K562 (cell line): ENCODE measurements around the gene ARF4. TPM values are rescaled to one million over a fixed set of nuclear protein-coding genes. Genes with fewer than 3 reads are reported as not detected.

Experiments
- BCL6 ChIP-seq: fragments of 250-450 bp; sonication (Bioruptor Pico); IDR thresholded peaks from 2 replicates; pipeline ENCODE4 v1.4.0; 2020
- BRD4 ChIP-seq: fragments of 200-600 bp; sonication (generic); IDR thresholded peaks from 2 replicates; pipeline ENCODE4 v1.6.1; 2017; ENCODE audit warnings: inconsistent platforms
- HDAC8 ChIP-seq: fragments of 450-650 bp; IDR thresholded peaks from 2 replicates; pipeline ENCODE4 v1.6.1; 2016; ENCODE audit warnings: mild to moderate bottlenecking, missing genetic modification characterization, moderate library complexity, missing compliant biosample characterization
- HMG20A ChIP-seq: fragments of 450-650 bp; formaldehyde crosslinking; conservative IDR thresholded peaks from 2 replicates; pipeline ENCODE4 v1.4.0; 2020; ENCODE audit warnings: mild to moderate bottlenecking, mixed read lengths
- HNRNPUL1 ChIP-seq: fragments of 200-400 bp; formaldehyde crosslinking; IDR thresholded peaks from 2 replicates; pipeline ENCODE4 v1.6.1; 2017; ENCODE audit warnings: low read length
- JUND ChIP-seq, 2 experiments: IDR thresholded peaks; 2 replicates in 1 of 2; 3 replicates in 1 of 2; pipeline ENCODE4 v1.6.1; 2011; ENCODE audit warnings: borderline replicate concordance in 2 of 2, low read depth in 2 of 2, low read length in 2 of 2, improper control_type of control experiment in 1 of 2, missing biosample characterization in 1 of 2, missing genetic modification characterization in 1 of 2, missing genetic modification reagents in 1 of 2
- NFATC3 ChIP-seq: fragments of 450-650 bp; IDR thresholded peaks from 2 replicates; pipeline ENCODE4 v1.6.1; 2017; ENCODE audit warnings: mild to moderate bottlenecking
- NFRKB ChIP-seq: fragments of 450-650 bp; IDR thresholded peaks from 2 replicates; pipeline ENCODE4 v1.6.1; 2016; ENCODE audit warnings: low read depth
- RBM22 ChIP-seq: fragments of 200-400 bp; formaldehyde crosslinking; IDR thresholded peaks from 2 replicates; pipeline ENCODE4 v1.6.1; 2018; ENCODE audit warnings: low read length, low read depth; ENCODE audit not compliant: poor library complexity, severe bottlenecking
- TBP ChIP-seq: optimal IDR thresholded peaks from 2 replicates; pipeline ENCODE3; 2011; ENCODE audit warnings: low read depth, low read length, improper control_type of control experiment
- TOE1 ChIP-seq, 2 experiments: fragments of 450-650 bp in 1 of 2; sonication (generic) in 1 of 2; formaldehyde crosslinking in 1 of 2; IDR thresholded peaks; 2 replicates each; pipeline versions ENCODE4 v1.7.1 to v1.8.0; 2016 to 2022; ENCODE audit warnings: borderline replicate concordance in 2 of 2, mild to moderate bottlenecking in 2 of 2, antibody characterized with exemption in 1 of 2, inconsistent platforms in 1 of 2, low read depth in 1 of 2, missing genetic modification reagents in 1 of 2, moderate library complexity in 1 of 2
- ZBTB8A ChIP-seq: fragments of 450-650 bp; IDR thresholded peaks from 2 replicates; pipeline ENCODE4 v1.6.1; 2018; ENCODE audit warnings: mild to moderate bottlenecking, moderate library complexity; ENCODE audit not compliant: partially characterized antibody
- ZNF584 ChIP-seq: fragments of 200-800 bp; sonication (Bioruptor generic); IDR thresholded peaks from 2 replicates; pipeline ENCODE4 v1.6.1; 2016; ENCODE audit warnings: low read depth, mild to moderate bottlenecking, missing genetic modification characterization, missing compliant biosample characterization
- polyA plus RNA-seq, 8 experiments: library from polyadenylated mRNA; depleted of rRNA in 4 of 8; stranded (reverse) in 5 of 8; unstranded in 3 of 8; fragments of >200 nt; fragmentation: Nextera tagmentation in 2 of 8; fragmentation: Illumina TruSeq in 1 of 8; extraction: Ambion mirVana in 2 of 8; extraction: Trizol in 1 of 8; gene quantifications; 2 replicates each; pipeline versions ENCODE4 v1.2.1 to v1.2.3, GENCODE V29; 2011 to 2014; ENCODE audit warnings: inconsistent platforms in 1 of 8, missing spikeins in 1 of 8
- total RNA-seq, 7 experiments: library from RNA; depleted of rRNA in 6 of 7; stranded (reverse); fragments of >200 nt in 6 of 7; fragmentation: Illumina TruSeq in 2 of 7; extraction: Trizol in 2 of 7; gene quantifications; 2 replicates each; pipeline versions ENCODE4 v1.2.1 to v1.2.3, GENCODE V29; 2011 to 2021; ENCODE audit warnings: low replicate concordance in 1 of 7
- TF ChIP-seq, protein P1 (sequence below), 2 experiments: fragments of 450-650 bp; IDR thresholded peaks; 2 replicates each; pipeline ENCODE4 v1.6.1; 2018; ENCODE audit warnings: mild to moderate bottlenecking in 2 of 2, low read depth in 1 of 2; ENCODE audit not compliant: partially characterized antibody in 2 of 2
- TF ChIP-seq, protein P2 (sequence below): fragments of 250-450 bp; sonication (Bioruptor Pico); IDR thresholded peaks from 2 replicates; pipeline ENCODE4 v1.4.0; 2020; ENCODE audit warnings: mild to moderate bottlenecking, moderate library complexity, borderline replicate concordance
- TF ChIP-seq, protein P3 (sequence below): sonication (generic); formaldehyde crosslinking; IDR thresholded peaks from 2 replicates; pipeline ENCODE4 v1.8.0; 2022; ENCODE audit warnings: mild to moderate bottlenecking, low read depth, missing genetic modification reagents
- TF ChIP-seq, protein P4 (sequence below): IDR thresholded peaks from 2 replicates; pipeline ENCODE4 v1.6.1; 2016; ENCODE audit warnings: missing genetic modification characterization, missing compliant biosample characterization

Gene ARF4
- total and polyA plus RNA-seq, 9 of the 15 experiments (the other 6 are each of a cell fraction or from before 2014, with no cell fraction given) = 41.1 to 273 (median 83.8) TPM

DNA sequence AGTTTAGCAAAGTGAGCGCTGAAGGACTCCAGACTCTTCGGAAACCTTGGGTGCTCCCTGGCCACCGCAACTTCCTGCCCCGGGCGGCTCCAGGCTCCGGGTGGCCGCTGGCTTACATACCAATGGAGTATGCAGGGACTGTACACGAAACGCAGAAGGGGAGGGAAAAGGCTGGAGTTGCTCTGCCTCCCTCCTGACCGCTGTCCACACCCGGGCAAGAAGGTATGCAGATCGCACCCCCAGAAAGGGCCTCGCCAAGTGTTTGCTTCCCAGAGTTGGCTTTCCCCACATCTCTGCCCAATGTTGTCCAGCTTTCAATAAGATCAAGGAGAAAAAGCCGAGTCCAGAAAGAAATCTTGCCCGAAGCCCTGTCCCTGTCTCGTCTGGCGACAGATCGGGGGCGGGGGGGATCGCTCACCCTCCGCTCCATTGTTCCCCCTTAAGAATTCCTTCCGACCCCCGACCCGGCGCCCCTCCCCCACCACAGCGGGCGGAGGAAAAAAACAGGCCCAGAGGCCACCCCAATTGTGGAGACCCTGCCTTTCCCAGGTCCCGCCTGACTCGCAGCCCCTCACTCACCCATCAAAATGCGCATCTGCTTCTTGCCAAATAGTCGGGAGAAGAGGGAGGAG lies 533 bp downstream of the ARF4 start (continued):
- TF ChIP-seq BRD4 = 0 out of 2 replicates have a peak, but pooled peaks have one; percentile 47
- TF ChIP-seq HNRNPUL1 = no peak
- TF ChIP-seq NFRKB = 0 out of 2 replicates have a peak, but pooled peaks have one; percentile 72
- TF ChIP-seq, protein P1, sequence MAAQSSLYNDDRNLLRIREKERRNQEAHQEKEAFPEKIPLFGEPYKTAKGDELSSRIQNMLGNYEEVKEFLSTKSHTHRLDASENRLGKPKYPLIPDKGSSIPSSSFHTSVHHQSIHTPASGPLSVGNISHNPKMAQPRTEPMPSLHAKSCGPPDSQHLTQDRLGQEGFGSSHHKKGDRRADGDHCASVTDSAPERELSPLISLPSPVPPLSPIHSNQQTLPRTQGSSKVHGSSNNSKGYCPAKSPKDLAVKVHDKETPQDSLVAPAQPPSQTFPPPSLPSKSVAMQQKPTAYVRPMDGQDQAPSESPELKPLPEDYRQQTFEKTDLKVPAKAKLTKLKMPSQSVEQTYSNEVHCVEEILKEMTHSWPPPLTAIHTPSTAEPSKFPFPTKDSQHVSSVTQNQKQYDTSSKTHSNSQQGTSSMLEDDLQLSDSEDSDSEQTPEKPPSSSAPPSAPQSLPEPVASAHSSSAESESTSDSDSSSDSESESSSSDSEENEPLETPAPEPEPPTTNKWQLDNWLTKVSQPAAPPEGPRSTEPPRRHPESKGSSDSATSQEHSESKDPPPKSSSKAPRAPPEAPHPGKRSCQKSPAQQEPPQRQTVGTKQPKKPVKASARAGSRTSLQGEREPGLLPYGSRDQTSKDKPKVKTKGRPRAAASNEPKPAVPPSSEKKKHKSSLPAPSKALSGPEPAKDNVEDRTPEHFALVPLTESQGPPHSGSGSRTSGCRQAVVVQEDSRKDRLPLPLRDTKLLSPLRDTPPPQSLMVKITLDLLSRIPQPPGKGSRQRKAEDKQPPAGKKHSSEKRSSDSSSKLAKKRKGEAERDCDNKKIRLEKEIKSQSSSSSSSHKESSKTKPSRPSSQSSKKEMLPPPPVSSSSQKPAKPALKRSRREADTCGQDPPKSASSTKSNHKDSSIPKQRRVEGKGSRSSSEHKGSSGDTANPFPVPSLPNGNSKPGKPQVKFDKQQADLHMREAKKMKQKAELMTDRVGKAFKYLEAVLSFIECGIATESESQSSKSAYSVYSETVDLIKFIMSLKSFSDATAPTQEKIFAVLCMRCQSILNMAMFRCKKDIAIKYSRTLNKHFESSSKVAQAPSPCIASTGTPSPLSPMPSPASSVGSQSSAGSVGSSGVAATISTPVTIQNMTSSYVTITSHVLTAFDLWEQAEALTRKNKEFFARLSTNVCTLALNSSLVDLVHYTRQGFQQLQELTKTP (IDR thresholded peaks at IDR 0.05; ENCODE audit: low read depth in 1 of 2, partially characterized antibody in 2 of 2) = no peak
- TF ChIP-seq, protein P2, sequence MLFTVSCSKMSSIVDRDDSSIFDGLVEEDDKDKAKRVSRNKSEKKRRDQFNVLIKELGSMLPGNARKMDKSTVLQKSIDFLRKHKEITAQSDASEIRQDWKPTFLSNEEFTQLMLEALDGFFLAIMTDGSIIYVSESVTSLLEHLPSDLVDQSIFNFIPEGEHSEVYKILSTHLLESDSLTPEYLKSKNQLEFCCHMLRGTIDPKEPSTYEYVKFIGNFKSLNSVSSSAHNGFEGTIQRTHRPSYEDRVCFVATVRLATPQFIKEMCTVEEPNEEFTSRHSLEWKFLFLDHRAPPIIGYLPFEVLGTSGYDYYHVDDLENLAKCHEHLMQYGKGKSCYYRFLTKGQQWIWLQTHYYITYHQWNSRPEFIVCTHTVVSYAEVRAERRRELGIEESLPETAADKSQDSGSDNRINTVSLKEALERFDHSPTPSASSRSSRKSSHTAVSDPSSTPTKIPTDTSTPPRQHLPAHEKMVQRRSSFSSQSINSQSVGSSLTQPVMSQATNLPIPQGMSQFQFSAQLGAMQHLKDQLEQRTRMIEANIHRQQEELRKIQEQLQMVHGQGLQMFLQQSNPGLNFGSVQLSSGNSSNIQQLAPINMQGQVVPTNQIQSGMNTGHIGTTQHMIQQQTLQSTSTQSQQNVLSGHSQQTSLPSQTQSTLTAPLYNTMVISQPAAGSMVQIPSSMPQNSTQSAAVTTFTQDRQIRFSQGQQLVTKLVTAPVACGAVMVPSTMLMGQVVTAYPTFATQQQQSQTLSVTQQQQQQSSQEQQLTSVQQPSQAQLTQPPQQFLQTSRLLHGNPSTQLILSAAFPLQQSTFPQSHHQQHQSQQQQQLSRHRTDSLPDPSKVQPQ (CRISPR knock-in tag) = no peak
- no peak for TF ChIP-seq ZNF584 (CRISPR knock-in tag)
- no peak for TF ChIP-seq HMG20A (CRISPR knock-in tag)
- TF ChIP-seq TBP = no peak
- 0 out of 2 replicates have a peak, but pooled peaks have one; percentile 32 for TF ChIP-seq TOE1 (IDR thresholded peaks at IDR 0.05; ENCODE audit: borderline replicate concordance)
- no peak for TF ChIP-seq TOE1 (CRISPR knock-in tag; IDR thresholded peaks at IDR 0.05; ENCODE audit: borderline replicate concordance, low read depth)
- TF ChIP-seq HDAC8 (tag) = no peak
- TF ChIP-seq NFATC3 = no peak
- TF ChIP-seq, protein P3, sequence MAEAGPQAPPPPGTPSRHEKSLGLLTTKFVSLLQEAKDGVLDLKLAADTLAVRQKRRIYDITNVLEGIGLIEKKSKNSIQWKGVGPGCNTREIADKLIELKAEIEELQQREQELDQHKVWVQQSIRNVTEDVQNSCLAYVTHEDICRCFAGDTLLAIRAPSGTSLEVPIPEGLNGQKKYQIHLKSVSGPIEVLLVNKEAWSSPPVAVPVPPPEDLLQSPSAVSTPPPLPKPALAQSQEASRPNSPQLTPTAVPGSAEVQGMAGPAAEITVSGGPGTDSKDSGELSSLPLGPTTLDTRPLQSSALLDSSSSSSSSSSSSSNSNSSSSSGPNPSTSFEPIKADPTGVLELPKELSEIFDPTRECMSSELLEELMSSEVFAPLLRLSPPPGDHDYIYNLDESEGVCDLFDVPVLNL (CRISPR knock-in tag) = no peak
- TF ChIP-seq JUND (IDR thresholded peaks at IDR 0.05; ENCODE audit: borderline replicate concordance, low read depth, low read length) = no peak
- TF ChIP-seq JUND (tag; IDR thresholded peaks at IDR 0.05; ENCODE audit: borderline replicate concordance, low read depth, low read length) = no peak
- TF ChIP-seq, protein P4, sequence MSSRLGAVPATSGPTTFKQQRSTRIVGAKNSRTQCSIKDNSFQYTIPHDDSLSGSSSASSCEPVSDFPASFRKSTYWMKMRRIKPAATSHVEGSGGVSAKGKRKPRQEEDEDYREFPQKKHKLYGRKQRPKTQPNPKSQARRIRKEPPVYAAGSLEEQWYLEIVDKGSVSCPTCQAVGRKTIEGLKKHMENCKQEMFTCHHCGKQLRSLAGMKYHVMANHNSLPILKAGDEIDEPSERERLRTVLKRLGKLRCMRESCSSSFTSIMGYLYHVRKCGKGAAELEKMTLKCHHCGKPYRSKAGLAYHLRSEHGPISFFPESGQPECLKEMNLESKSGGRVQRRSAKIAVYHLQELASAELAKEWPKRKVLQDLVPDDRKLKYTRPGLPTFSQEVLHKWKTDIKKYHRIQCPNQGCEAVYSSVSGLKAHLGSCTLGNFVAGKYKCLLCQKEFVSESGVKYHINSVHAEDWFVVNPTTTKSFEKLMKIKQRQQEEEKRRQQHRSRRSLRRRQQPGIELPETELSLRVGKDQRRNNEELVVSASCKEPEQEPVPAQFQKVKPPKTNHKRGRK (tag) = no peak
- peak; percentile 84 for TF ChIP-seq RBM22
- no peak for TF ChIP-seq ZBTB8A
- TF ChIP-seq BCL6 (CRISPR knock-in tag) = no peak
